Activated CD4-positive, alpha-beta T cell treated with anti-CD3 and anti-CD28 coated beads, Interleukin-2, Interleukin-6, amounts not matched to agents 100 ng/mL and 50 ng/mL, durations not matched to agents 16 hours and 8 hours (primary cell): Measurements from ENCODE around the gene CEP85L.
"Not testable (repeated sequence)": the region's sequence is repeated elsewhere in the genome, so short reads cannot be mapped to it uniquely, and the experiment has no call there.

Source experiments
- DNase-seq: peaks from one replicate; pipeline ENCODE4 v3.0.0-alpha.2; 2020

CEP85L gene

DNA sequence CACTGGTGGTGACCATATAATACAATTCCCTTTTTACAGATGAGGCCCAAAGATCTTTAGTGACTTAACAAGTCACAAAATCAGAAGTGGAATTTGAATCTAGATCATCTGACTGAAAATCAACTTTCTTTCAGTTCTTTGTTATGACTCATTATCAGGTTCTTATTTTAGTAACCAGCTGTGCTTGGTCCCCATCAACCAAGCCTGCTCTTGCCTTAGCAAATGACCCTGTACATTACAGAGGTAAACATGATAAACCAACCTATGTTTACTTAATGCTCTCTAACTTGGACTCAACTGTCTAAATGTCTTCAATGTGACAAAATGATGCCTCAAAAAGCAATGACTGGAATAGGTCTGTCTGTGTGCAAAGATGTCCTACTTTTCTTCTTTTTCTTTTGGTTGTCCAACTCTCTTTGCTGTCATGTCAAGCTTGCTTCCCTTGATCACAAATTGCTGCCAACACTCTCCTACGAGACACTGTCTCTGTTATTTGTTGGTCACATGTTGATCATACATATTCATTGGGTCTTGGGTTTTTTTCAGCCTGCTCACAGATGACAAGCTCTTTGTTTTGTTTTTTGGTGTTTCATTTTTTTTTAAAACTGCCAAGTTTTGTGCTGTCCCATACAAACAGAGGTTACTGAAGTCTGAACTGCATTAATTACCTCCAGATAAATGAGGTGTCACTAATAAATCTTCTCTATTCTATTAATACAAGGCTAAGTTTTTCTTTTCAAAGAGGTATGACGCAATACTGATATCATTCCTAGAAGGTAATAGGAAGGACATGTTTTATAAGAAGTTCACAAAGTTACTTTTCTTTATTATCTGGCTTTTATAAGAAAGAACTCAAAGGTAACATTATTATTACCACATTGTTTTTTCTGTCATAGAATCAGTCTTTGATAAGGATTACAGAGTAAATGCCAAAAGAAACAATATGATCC is 165.5 kb downstream of the CEP85L start:
- DNase-seq: peak; percentile 56

GRCh38 chr6:118476551-118476950 is 174.8 kb downstream of the CEP85L start:
- DNase-seq: no peak

DNA sequence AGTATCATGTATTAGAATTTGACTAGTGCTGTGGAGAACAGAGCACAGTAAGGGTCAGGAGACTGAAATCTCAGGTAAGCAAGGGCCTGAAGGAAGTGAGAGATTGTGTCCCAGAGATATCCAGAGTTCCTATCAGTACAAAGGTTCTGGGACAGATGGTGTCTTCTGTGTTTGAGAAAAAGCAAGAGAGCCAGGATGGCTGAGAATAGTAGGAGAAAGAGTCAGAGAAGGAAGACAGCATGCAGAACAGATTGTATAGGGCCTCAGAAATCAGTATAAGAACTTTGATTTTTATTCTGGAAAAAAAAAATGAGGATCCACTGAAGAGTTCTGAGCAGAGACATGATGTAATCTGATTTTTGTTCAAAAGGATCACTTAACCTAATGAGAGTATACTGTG is 178.1 kb downstream of the CEP85L start:
- DNase-seq: no peak

GRCh38 chr6:118469468-118469867 is 181.9 kb downstream of the CEP85L start:
- no peak for DNase-seq

DNA sequence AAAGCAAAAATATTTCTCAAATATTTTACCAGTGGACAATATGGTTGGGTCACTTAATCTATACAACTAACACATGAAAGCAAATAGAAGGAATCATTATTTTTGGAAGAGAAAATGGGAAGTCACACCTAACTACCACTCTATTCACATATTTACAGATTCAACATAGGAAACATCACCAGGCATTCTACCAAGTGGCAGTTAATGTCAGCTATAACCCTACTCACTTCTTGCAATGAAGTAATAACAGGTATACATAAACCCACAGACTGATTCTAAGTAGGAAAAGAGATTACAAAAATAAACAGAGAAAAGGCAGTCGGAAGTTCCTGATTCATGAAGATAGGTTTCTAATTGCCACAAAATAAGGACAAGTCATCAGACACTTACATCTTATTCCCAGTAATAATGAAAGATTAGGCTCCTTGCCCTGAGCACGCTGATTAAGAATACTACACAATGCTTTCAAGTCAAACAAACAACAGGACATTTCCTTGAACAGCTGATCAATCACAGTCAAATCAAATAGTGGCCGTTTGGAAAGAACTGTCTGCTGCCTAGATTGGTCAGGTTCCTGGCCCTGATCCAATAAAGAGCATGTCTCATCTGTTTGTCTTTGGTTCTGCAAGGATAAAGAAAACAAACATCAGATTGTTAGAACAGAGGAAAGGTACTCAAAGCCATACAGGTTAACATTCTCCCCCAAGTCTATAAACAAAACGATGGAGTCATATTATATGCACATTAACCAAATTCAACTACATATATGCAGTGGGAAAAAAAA is 182.5 kb downstream of the CEP85L start:
- DNase-seq: no peak

DNA sequence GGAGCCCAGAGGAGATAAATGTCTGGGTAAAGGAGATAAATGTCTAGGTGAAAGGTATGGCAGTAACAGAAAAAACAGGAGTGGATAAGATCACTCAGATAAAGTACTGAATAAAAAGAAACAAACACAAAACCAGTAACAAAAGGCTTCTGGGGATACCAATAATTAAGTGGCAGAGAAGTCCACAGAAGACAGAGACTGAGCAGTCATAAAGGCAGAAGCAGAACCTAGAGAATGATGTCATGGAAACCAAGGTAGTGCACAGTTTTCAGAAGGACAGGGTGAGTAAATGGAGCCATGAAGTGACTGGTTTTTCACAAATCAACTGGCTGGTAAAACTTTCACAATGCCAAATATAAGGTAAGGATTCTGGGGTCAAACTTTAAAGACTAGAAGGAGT is 184.2 kb downstream of the CEP85L start:
- peak; percentile 1 for DNase-seq

- no peak for DNase-seq
Measured at GRCh38 chr6:118464620-118465019, 186.8 kb downstream of the CEP85L start.

DNA sequence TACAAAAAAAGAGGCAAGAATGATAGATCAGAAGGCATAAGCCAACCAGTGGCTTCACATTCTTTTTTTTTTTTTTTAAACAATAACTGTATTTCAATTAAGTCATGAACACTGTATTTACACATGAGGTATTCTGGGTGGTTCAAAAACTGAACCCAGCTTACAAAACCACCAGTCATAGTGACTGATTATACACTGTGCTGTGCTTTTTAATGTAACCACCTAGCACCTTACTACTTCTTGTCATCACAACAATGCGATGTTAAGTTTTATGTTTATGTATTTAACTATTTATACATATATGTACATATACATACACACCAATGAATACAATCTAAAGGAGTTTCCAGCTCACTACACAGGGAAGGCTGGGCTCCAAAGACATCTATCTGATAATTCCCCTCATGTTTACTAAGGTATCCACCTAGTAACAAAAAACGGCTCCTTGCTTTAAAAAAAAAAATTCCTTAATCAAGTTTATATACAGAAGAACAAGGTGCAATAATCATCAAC is 190.4 kb downstream of the CEP85L start:
- DNase-seq: no peak

- DNase-seq: no peak
Measured at GRCh38 chr6:118456982-118457381, 194.4 kb downstream of the CEP85L start.

- DNase-seq: no peak
Measured at GRCh38 chr6:118451839-118452238, 199.6 kb downstream of the CEP85L start.

DNA sequence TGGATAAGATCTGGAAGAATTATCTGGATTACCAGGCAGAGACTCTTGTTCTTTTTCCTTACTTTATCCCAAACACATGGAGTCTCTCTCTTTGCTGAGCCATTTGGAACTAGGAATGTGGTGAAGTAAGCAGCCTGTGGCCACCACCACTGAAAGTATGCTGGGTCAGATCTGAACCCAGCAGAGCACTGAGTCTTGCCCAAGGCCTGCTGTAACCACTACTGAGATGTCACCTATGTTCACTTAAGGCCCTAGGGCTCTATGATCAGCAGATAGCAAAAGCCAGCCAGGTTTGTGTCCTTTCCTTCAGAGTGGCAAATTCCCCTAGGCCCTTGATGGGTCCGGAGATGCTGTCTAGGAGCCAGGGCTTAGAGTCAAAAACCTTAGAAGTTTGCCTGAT is 206.6 kb downstream of the CEP85L start:
- DNase-seq: no peak

DNA sequence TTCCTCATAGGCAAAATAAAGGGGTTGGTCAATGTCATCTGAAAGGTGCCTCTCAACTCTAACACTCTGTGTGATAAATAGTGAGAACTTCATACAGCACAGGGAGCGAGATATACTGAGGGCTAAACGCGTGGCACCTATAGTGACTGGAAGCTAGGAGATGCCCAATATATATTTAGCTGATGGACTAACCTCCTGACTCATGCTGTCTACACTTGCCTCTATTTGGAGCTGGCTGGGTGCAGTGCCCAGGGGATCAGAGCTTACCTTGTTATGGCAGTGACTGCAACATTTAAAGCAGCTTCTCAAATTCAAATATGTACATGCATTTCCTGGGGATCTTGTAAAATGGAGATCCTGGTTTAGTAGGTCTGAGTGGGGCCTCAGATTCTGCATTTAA is 214.9 kb downstream of the CEP85L start:
- DNase-seq: no peak

DNA sequence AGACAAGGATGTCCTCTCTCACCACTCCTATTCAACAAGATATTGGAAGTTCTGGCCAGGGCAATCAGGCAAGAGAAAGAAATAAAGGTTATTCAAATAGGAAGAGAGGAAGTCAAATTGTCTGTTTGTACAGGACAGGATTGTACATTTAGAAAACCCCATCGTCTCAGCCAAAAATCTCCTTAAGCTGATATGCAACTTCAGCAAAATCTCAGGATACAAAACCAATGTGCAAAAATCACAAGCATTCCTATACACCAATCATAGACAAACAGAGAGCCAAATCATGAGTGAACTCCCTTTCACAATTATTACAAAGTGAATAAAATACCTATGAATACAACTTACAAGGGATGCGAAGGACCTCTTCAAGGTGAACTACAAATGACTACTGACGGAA is 217.2 kb downstream of the CEP85L start:
- not testable (repeated sequence) for DNase-seq

DNA sequence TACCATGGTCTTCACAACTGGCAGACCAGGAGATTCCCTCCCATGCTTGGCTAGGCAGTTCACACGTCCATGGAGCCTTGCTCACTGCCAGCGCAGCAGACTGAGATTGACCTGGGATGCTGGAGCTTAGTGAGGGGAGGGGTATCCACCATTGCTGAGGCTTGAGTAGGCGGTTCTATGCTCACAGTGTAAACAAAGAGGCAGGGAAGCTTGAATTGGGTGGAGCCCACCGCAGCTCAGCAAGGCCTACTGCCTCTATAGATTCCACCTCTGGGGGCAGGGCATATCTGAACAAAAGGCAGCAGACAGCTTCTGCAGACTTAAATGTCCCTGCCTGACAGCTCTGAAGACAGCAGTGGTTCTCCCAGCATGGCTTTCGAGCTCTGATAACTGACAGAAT is 230.1 kb downstream of the CEP85L start:
- DNase-seq: not testable (repeated sequence)

GRCh38 chr6:118419448-118420394 is 231.7 kb downstream of the CEP85L start:
- no peak for DNase-seq
